Neural progenitor cell (in vitro differentiated cells): ENCODE measurements around the gene RBM10. TPM values are rescaled to one million over a fixed set of nuclear protein-coding genes. Genes with fewer than 3 reads are reported as not detected.
A peak's percentile ranks its signal among the peaks of the same experiment; 100 is the strongest.

Experiments used
- DNase-seq: peaks from one replicate; pipeline ENCODE4 v3.0.0-alpha.2; 2016; ENCODE audit warnings: low spot score
- H2AFZ ChIP-seq: fragments of 200-600 bp; sonication (generic); replicated peaks from 2 replicates; pipeline ENCODE4 v1.6.1; 2016; ENCODE audit warnings: antibody characterized with exemption
- H3F3A ChIP-seq: fragments of 200-600 bp; sonication (generic); 2 replicates; pipeline ENCODE4 v1.6.1; 2016; ENCODE audit warnings: antibody characterized with exemption, low read depth
- H3K27ac ChIP-seq: fragments of 200-600 bp; sonication (generic); 2 replicates; pipeline ENCODE4 v1.5.1; 2016; ENCODE audit warnings: mild to moderate bottlenecking
- H3K27me3 ChIP-seq: fragments of 200-600 bp; sonication (generic); 2 replicates; pipeline ENCODE4 v1.6.1; 2016; ENCODE audit warnings: mild to moderate bottlenecking, moderate library complexity
- H3K36me3 ChIP-seq: fragments of 200-600 bp; sonication (generic); 2 replicates; pipeline ENCODE4 v1.5.1; 2016
- H3K4me1 ChIP-seq: fragments of 200-600 bp; sonication (generic); 2 replicates; pipeline ENCODE4 v1.6.1; 2016; ENCODE audit warnings: mixed run types
- H3K4me2 ChIP-seq: fragments of 200-600 bp; sonication (generic); 2 replicates; pipeline ENCODE4 v1.6.1; 2016
- H3K4me3 ChIP-seq: fragments of 200-600 bp; sonication (generic); 2 replicates; pipeline ENCODE4 v1.5.1; 2016
- H3K79me2 ChIP-seq: fragments of 200-600 bp; sonication (generic); 2 replicates; pipeline ENCODE4 v1.6.1; 2016; ENCODE audit warnings: low read depth
- H3K9ac ChIP-seq: fragments of 200-600 bp; sonication (generic); 2 replicates; pipeline ENCODE4 v1.6.1; 2016
- H3K9me3 ChIP-seq: fragments of 200-600 bp; sonication (generic); 2 replicates; pipeline ENCODE4 v1.5.1; 2016; ENCODE audit warnings: low read depth
- H4K20me1 ChIP-seq: fragments of 200-600 bp; sonication (generic); 2 replicates; pipeline ENCODE4 v1.6.1; 2016; ENCODE audit warnings: low read depth
- H3K27ac Mint-ChIP-seq: 3 replicates; pipeline ENCODE4 v1.8.0; 2021; ENCODE audit warnings: mixed read lengths
- H3K27me3 Mint-ChIP-seq: 2 replicates; pipeline ENCODE4 v1.8.0; 2022; ENCODE audit warnings: low read depth, mild to moderate bottlenecking, inconsistent platforms, moderate library complexity, mixed read lengths; ENCODE audit not compliant: insufficient read depth
- H3K36me3 Mint-ChIP-seq: 3 replicates; pipeline ENCODE4 v1.8.0; 2021; ENCODE audit warnings: mixed read lengths
- H3K4me1 Mint-ChIP-seq: 3 replicates; pipeline ENCODE4 v1.8.0; 2021; ENCODE audit warnings: mixed read lengths
- H3K4me3 Mint-ChIP-seq: 3 replicates; pipeline ENCODE4 v1.8.0; 2021; ENCODE audit warnings: mild to moderate bottlenecking, moderate library complexity, mixed read lengths
- H3K9me3 Mint-ChIP-seq: 3 replicates; pipeline ENCODE4 v1.8.0; 2020; ENCODE audit warnings: mixed read lengths
- EZH2 ChIP-seq: fragments of 200-600 bp; sonication (generic); IDR thresholded peaks from 2 replicates; pipeline ENCODE4 v1.6.1; 2017; ENCODE audit warnings: antibody characterized with exemption, mild to moderate bottlenecking, moderate library complexity
- EZH2phosphoT487 ChIP-seq: fragments of 200-600 bp; sonication (generic); IDR thresholded peaks from 2 replicates; pipeline ENCODE4 v1.6.1; 2017; ENCODE audit warnings: antibody characterized with exemption
- total RNA-seq: library from RNA; depleted of rRNA; stranded (reverse); fragments of >200 nt; gene quantifications from 2 replicates; pipeline ENCODE4 v1.2.3, GENCODE V29; 2015; ENCODE audit warnings: low replicate concordance
- TF ChIP-seq, protein P1 (sequence below): fragments of 200-600 bp; sonication (generic); IDR thresholded peaks from 2 replicates; pipeline ENCODE4 v1.5.1; 2017; ENCODE audit warnings: antibody characterized with exemption, mild to moderate bottlenecking

Gene RBM10
- total RNA-seq, 1 donor from 2014 or later: 26.5 TPM

DNA sequence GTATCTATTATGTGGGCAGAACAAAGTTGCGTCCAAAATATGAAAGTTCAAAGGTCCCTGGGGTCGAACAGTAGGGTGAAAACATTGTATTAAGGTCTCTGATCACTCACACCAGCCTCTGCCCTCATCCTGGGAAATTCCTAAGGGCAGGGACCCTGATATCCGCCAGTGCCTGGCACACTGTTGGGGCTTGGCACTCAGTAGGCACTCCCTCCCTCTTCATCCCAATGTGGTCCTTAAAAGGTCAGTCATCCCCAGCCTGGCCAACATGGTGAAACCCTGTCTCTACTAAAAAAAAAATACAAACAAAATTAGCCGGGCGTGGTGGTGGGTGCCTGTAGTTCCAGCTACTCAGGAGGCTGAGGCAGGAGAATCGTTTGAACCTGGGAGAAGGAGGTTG lies 6.8 kb upstream of the RBM10 start:
- H3K9me3 Mint-ChIP-seq: peaks cover 5% of the 10 kb centered on the region
- H3K27me3 ChIP-seq: no peaks in the 10 kb centered on the region

DNA sequence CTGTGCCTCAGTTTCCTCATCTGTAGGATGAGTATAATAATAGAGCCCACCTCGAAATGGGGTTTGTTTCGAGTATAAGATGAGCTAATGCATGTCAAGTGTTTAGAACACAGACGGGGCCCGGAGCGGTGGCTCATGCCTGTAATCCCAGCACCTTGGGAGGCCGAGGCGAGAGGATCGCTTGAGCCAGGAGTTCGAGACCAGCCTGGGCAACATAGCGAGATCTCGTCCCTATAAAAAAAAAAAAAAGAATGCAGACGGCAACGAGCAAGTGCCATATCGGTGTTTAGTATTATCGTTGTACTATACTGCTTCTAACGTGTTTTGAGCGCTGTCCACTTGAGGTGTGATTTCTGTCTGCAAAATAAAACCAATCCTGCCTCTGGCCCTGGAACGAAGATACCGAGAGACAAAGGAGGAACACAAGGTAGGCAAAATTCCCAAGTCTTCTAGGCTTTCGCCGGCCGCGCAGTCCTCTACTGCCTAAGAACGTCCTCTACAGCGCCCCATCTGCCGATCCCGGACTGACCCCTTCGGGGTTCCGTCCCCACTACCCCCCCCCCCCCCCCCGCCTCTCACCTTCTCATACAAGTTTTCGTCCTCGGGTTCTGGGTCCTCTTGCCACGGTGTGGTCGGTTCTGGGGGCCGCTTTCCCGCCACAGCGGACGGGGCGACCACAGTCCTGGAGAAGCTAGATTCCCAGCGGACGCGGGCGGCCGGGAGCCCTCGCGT lies 961 bp upstream of the RBM10 start:
- Mint-ChIP-seq H3K27ac (peak overlapping the region; percentile 91), H3K4me3 (peak overlapping the region; percentile 91), H3K9me3 (peaks cover 19% of the 10 kb centered on the region), H3K27me3 (peaks cover 6% of the 10 kb centered on the region), H3K36me3 (peaks cover 15% of the 10 kb centered on the region), H3K4me1 (no peaks in the 10 kb centered on the region)
- peaks cover 59% of the 10 kb centered on the region for H3K79me2 ChIP-seq
- peaks cover 3% of the 10 kb centered on the region for H3F3A ChIP-seq
- no peaks in the 10 kb centered on the region for H3K9me3 ChIP-seq
- H3K4me3 ChIP-seq: peak overlapping the region; percentile 61
- no peak for TF ChIP-seq EZH2phosphoT487
- no peak for TF ChIP-seq EZH2
- TF ChIP-seq, protein P1, sequence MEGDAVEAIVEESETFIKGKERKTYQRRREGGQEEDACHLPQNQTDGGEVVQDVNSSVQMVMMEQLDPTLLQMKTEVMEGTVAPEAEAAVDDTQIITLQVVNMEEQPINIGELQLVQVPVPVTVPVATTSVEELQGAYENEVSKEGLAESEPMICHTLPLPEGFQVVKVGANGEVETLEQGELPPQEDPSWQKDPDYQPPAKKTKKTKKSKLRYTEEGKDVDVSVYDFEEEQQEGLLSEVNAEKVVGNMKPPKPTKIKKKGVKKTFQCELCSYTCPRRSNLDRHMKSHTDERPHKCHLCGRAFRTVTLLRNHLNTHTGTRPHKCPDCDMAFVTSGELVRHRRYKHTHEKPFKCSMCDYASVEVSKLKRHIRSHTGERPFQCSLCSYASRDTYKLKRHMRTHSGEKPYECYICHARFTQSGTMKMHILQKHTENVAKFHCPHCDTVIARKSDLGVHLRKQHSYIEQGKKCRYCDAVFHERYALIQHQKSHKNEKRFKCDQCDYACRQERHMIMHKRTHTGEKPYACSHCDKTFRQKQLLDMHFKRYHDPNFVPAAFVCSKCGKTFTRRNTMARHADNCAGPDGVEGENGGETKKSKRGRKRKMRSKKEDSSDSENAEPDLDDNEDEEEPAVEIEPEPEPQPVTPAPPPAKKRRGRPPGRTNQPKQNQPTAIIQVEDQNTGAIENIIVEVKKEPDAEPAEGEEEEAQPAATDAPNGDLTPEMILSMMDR: no peak
- H4K20me1 ChIP-seq: peaks cover 34% of the 10 kb centered on the region
- peak overlapping the region; percentile 58 for H3K9ac ChIP-seq
- no peaks in the 10 kb centered on the region for H3K27me3 ChIP-seq
- peak overlapping the region; percentile 71 for H3K4me2 ChIP-seq
- no peak overlapping the region for H2AFZ ChIP-seq
- no peak overlapping the region for H3K27ac ChIP-seq
- DNase-seq: peak; percentile 61
- H3K4me1 ChIP-seq: no peaks in the 10 kb centered on the region
- no peaks in the 10 kb centered on the region for H3K36me3 ChIP-seq

More for the DNA sequence above, 6.8 kb upstream of the RBM10 start:
- no peak overlapping the region for H3K4me2 ChIP-seq
- H4K20me1 ChIP-seq: peaks cover under 1% of the 10 kb centered on the region
- H3K4me3 Mint-ChIP-seq: no peak overlapping the region
- no peak overlapping the region for H3K27ac ChIP-seq
- no peaks in the 10 kb centered on the region for H3F3A ChIP-seq
- peaks cover 4% of the 10 kb centered on the region for H3K27me3 Mint-ChIP-seq
- peaks cover 8% of the 10 kb centered on the region for H3K79me2 ChIP-seq
- H2AFZ ChIP-seq: no peak overlapping the region
- DNase-seq: no peak
- H3K4me1 Mint-ChIP-seq: no peaks in the 10 kb centered on the region
- H3K36me3 Mint-ChIP-seq: peaks cover 4% of the 10 kb centered on the region
- TF ChIP-seq EZH2phosphoT487 (no peak), EZH2 (no peak)
- TF ChIP-seq, protein P1: no peak
- H3K4me1 ChIP-seq: no peaks in the 10 kb centered on the region
- H3K36me3 ChIP-seq: no peaks in the 10 kb centered on the region
- no peaks in the 10 kb centered on the region for H3K9me3 ChIP-seq
- no peak overlapping the region for H3K9ac ChIP-seq
- H3K4me3 ChIP-seq: no peak overlapping the region
- H3K27ac Mint-ChIP-seq: no peak overlapping the region

DNA sequence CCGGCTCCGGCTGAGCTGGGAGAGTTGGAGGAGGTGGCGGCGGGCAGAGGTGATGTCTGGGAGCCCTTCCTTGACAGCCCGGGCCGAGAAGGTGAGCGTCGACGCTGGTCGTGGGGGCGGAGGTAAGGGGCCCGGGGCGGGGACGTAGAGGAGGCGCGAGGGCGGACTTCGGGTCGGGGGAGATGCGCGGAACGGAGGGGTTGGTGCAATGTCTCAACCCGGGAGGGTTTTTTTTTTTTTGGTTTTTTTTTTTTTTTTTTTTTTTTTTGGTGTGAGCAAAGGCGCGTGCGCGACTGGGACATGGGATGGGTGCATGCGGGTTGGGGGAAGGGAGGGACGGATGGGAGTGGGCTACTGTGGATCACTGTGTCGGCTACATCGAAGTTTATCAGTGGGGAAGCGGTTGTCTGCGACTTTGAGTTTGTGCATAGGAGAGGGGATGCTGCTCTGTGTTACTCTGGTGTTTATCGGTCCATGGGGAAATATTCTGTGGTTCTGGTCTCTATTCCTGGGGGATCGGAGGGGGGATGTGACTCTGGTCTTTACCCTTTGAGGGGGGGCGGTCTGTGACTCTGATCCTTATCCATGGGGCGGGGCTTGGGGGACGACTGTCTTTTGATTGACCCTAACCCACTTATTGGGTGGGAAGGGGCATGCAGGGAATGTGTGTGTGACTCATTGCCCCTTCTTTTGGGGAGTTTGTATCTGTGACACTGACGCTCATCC lies 537 bp downstream of the RBM10 start:
- H3K9me3 ChIP-seq: no peaks in the 10 kb centered on the region
- Mint-ChIP-seq H3K4me3 (peak overlapping the region; percentile 91), H3K4me1 (no peaks in the 10 kb centered on the region), H3K9me3 (peaks cover 22% of the 10 kb centered on the region), H3K27ac (peak overlapping the region; percentile 94), H3K27me3 (peaks cover 6% of the 10 kb centered on the region), H3K36me3 (peaks cover 19% of the 10 kb centered on the region)
- H2AFZ ChIP-seq: peak overlapping the region; percentile 19
- H3K27ac ChIP-seq: peak overlapping the region; percentile 83
- peaks cover 36% of the 10 kb centered on the region for H4K20me1 ChIP-seq
- H3K4me3 ChIP-seq: peak overlapping the region; percentile 61
- H3K27me3 ChIP-seq: no peaks in the 10 kb centered on the region
- H3K36me3 ChIP-seq: no peaks in the 10 kb centered on the region
- no peak for DNase-seq
- peaks cover 74% of the 10 kb centered on the region for H3K79me2 ChIP-seq
- peaks cover 3% of the 10 kb centered on the region for H3F3A ChIP-seq
- peak overlapping the region; percentile 72 for H3K9ac ChIP-seq
- H3K4me1 ChIP-seq: no peaks in the 10 kb centered on the region
- H3K4me2 ChIP-seq: peak overlapping the region; percentile 67
- TF ChIP-seq EZH2phosphoT487 (no peak), EZH2 (no peak)
- TF ChIP-seq, protein P1: no peak
